ENCODE results near the gene KRTAP5-2.

Gene KRTAP5-2

GRCh38 chr11:1574933-1575242, 23.2 kb downstream of the KRTAP5-2 start:
- no peak for DNase-seq (ENCODE audit: low read depth)
- TF ChIP-seq CTCF (conservative IDR thresholded peaks at IDR 0.05; ENCODE audit: low read depth, low read length), result no peak
- no peak overlapping the region for H3K4me3 ChIP-seq (ENCODE audit: low read length)

- H3K4me3 ChIP-seq (ENCODE audit: low read length), result peak overlapping the region; percentile 36
- no peak for DNase-seq (ENCODE audit: low read depth)
- peak; percentile 66 for TF ChIP-seq CTCF (conservative IDR thresholded peaks at IDR 0.05; ENCODE audit: low read depth, low read length)
Measured at GRCh38 chr11:1574238-1574932, 23.7 kb downstream of the KRTAP5-2 start.

- peak overlapping the region; percentile 36 for H3K4me3 ChIP-seq (ENCODE audit: low read length)
- no peak for DNase-seq (ENCODE audit: low read depth)
- no peak for TF ChIP-seq CTCF (conservative IDR thresholded peaks at IDR 0.05; ENCODE audit: low read depth, low read length)
Measured at GRCh38 chr11:1573903-1574237, 24.2 kb downstream of the KRTAP5-2 start.

- no peak for DNase-seq (ENCODE audit: low read depth)
- H3K4me3 ChIP-seq (ENCODE audit: low read length), result peak overlapping the region; percentile 36
Measured at GRCh38 chr11:1573077-1573902, 24.8 kb downstream of the KRTAP5-2 start.

GRCh38 chr11:1572197-1573076, 25.7 kb downstream of the KRTAP5-2 start, which contains the start of gene DUSP8:
Gene DUSP8 (minus strand): TSS chr11:1572271. CDS start chr11:1565826, 6,445 bp downstream.
- TF ChIP-seq CTCF (conservative IDR thresholded peaks at IDR 0.05; ENCODE audit: low read depth, low read length), result no peak
- DNase-seq (ENCODE audit: low read depth), result peak; percentile 26
- H3K4me3 ChIP-seq (ENCODE audit: low read length), result peak within 1 kb of the TSS; percentile 56

More at GRCh38 chr11:1573077-1573902, 24.8 kb downstream of the KRTAP5-2 start:
- no peak for TF ChIP-seq CTCF (conservative IDR thresholded peaks at IDR 0.05; ENCODE audit: low read depth, low read length)

GRCh38 chr11:1571760-1572196, 26.3 kb downstream of the KRTAP5-2 start:
- H3K4me3 ChIP-seq (ENCODE audit: low read length), result peak overlapping the region; percentile 56
- DNase-seq (ENCODE audit: low read depth), result no peak
- no peak for TF ChIP-seq CTCF (conservative IDR thresholded peaks at IDR 0.05; ENCODE audit: low read depth, low read length)

Measured in retinal pigment epithelial cell (primary cell).